GM18873 (cell line): Measurements from ENCODE around the gene PATJ.

ENCODE experiments used
- ATAC-seq: cut with Tn5 transposase; IDR thresholded peaks from one replicate; pipeline ENCODE4 v1.9.1; 2021; ENCODE audit warnings: mild to moderate bottlenecking, moderate library complexity, moderate number of reproducible peaks; ENCODE audit not compliant: unreplicated experiment, low FRiP score

Gene PATJ

GRCh38 chr1:62071695-62072094 is 329.4 kb downstream of the PATJ start:
- no peak for ATAC-seq

GRCh38 chr1:62076286-62076685 is 334.0 kb downstream of the PATJ start:
- no peak for ATAC-seq

GRCh38 chr1:62077821-62078220 is 335.5 kb downstream of the PATJ start:
- no peak for ATAC-seq

- peak; percentile 56 for ATAC-seq
These were observed 340.4 kb downstream of the PATJ start for GRCh38 chr1:62082456-62083363.

- no peak for ATAC-seq
These were observed 342.1 kb downstream of the PATJ start for GRCh38 chr1:62084310-62084890.

- no peak for ATAC-seq
These were observed 346.2 kb downstream of the PATJ start for GRCh38 chr1:62088439-62088838.

GRCh38 chr1:62089570-62089969 is 347.3 kb downstream of the PATJ start:
- no peak for ATAC-seq

GRCh38 chr1:62090016-62090415 is 347.7 kb downstream of the PATJ start:
- no peak for ATAC-seq

- no peak for ATAC-seq
These were observed 349.8 kb downstream of the PATJ start for GRCh38 chr1:62092110-62092509.

- ATAC-seq: no peak
These were observed 351.0 kb downstream of the PATJ start for GRCh38 chr1:62093261-62093660.

- no peak for ATAC-seq
These were observed 355.2 kb downstream of the PATJ start for GRCh38 chr1:62097464-62097863.

- ATAC-seq: no peak
These were observed 358.2 kb downstream of the PATJ start for GRCh38 chr1:62100442-62100841.

- ATAC-seq: no peak
These were observed 361.6 kb downstream of the PATJ start for GRCh38 chr1:62103846-62104245.

- no peak for ATAC-seq
These were observed 365.6 kb downstream of the PATJ start for GRCh38 chr1:62107923-62108322.

- ATAC-seq: no peak
These were observed 366.8 kb downstream of the PATJ start for GRCh38 chr1:62109124-62109523.

GRCh38 chr1:62110198-62110817 is 368.0 kb downstream of the PATJ start:
- no peak for ATAC-seq

GRCh38 chr1:62111084-62111483 is 368.8 kb downstream of the PATJ start:
- ATAC-seq: no peak

GRCh38 chr1:62113507-62113906 is 371.2 kb downstream of the PATJ start:
- no peak for ATAC-seq

GRCh38 chr1:62117018-62117750 is 374.9 kb downstream of the PATJ start:
- no peak for ATAC-seq

GRCh38 chr1:62126579-62127290 is 384.5 kb downstream of the PATJ start:
- no peak for ATAC-seq
